NB4 (cell line): ENCODE measurements around the gene PRKCG.
A peak's percentile ranks its signal among the peaks of the same experiment; 100 is the strongest.

ENCODE experiments used
- DNase-seq: peaks from one replicate; pipeline ENCODE4 v3.0.0; 2010; ENCODE audit warnings: low read depth
- H3K4me3 ChIP-seq: one replicate; pipeline ENCODE4 v1.5.1; 2011; ENCODE audit warnings: mild to moderate bottlenecking, low read depth, low read length, moderate library complexity
- CTCF ChIP-seq: IDR thresholded peaks from one replicate; pipeline ENCODE4 v1.5.1; 2012; ENCODE audit warnings: low read depth, low read length
- MAX ChIP-seq: IDR thresholded peaks from 2 replicates; pipeline ENCODE4 v1.6.1; 2011; ENCODE audit warnings: low read depth, low read length
- MYC ChIP-seq: IDR thresholded peaks from 2 replicates; pipeline ENCODE4 v1.6.1; 2011; ENCODE audit warnings: low read depth, low read length
- POLR2A ChIP-seq: IDR thresholded peaks from 2 replicates; pipeline ENCODE4 v1.6.1; 2011; ENCODE audit warnings: mild to moderate bottlenecking; ENCODE audit not compliant: insufficient read length; ENCODE audit errors: extremely low read depth

Gene PRKCG

DNA sequence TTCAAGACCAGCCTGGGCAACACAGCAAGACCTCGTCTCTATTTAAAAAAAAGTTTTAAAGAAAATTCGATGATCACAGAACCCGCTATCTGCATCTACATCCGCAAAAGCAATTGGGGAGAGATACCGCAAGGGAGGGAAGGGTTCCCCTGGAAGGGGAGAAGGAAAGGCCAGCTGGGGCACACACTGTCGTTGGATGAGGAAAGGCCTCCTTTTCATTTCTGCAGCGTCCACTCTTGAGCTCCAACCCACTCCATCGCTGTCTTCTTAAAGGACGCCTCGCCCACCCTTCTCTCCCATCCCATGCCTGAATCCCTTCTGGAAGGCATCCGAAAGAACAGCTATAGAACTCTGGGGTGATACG lies 3.2 kb upstream of the PRKCG start:
- TF ChIP-seq CTCF (no peak), MYC (no peak), POLR2A (no peak), MAX (no peak)
- peak overlapping the region; percentile 27 for H3K4me3 ChIP-seq
- no peak for DNase-seq

DNA sequence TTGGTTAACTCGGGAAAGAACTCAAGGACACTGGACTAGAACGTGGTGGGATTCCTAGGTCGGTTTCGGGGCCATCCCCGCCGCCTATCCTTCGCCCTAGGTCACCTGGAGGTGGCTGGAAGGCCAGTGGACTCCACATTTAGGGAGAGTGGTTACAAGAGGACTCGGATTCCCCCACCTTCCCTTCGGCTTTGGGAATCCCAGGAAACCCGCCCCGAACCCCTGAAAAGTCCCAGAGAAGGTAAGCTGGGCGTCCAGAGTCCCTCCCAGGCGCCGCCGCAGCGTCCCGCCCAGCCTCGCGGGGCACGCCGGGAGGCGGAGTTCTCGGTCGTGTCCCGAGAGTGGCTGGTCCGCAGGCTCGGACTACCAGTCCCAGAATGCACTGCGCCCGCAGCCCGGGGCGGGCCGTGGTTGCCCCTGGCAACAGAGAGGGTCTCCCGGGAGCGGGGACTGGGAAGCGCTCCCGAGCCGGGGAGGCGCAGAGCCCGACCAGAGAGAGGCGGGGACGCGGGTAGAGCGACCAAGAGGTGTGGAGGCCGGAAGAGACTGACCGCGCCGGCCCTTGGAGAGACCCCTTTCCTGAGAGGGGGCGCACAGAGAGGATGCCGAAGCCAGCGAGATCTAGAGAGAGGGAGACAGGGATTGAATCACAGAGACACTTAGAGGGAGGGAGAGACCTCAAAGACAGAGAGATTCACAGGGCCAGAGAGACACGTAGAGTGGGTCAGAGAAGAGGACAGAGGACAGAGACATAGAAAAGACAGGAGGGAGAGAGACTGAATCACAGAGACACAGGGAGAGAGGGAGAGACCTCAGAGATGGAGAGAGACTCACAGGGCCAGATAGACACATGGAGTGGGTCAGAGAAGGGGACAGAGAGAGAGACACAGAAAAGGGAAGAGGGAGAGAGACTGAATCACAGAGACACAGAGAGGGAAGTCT lies 2.6 kb upstream of the PRKCG start:
- TF ChIP-seq POLR2A: no peak
- TF ChIP-seq CTCF: no peak
- no peak for TF ChIP-seq MYC
- TF ChIP-seq MAX: no peak
- peak; percentile 90 for DNase-seq
- H3K4me3 ChIP-seq: peak overlapping the region; percentile 45

- TF ChIP-seq POLR2A: no peak
- TF ChIP-seq MYC: no peak
- TF ChIP-seq CTCF: no peak
- TF ChIP-seq MAX: no peak
- H3K4me3 ChIP-seq: no peak overlapping the region
- DNase-seq: no peak
These were observed 1.1 kb upstream of the PRKCG start for GRCh38 chr19:53880711-53881481.

- TF ChIP-seq POLR2A (no peak), MAX (no peak), CTCF (no peak), MYC (no peak)
- no peak for DNase-seq
- H3K4me3 ChIP-seq: no peak overlapping the region
These were observed 524 bp downstream of the PRKCG start for GRCh38 chr19:53882391-53883050.

DNA sequence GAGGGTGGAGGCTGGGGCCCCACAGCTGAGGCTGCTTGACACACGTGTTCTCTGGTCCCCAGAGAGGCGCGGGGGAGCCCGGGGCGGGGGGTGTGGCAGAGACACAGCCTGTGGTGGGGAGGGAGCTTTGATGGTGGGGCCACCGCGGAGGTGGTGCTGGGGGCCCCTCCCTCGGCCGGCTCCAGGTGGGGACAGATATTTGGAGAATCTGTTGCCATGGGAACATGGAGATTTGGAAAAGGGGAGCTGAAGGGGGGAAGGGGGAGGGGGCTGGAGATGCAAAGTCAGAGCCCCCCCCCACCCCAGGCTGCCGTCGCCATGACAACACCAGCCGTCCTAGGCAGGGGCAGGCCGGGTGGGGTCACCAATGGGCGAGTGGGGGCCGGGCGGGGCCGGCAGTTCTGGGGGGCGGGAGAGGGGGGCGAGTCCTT lies 1.2 kb downstream of the PRKCG start:
- H3K4me3 ChIP-seq: no peak overlapping the region

More for the DNA sequence above, 1.2 kb downstream of the PRKCG start:
- no peak for TF ChIP-seq POLR2A
- no peak for TF ChIP-seq MAX
- no peak for TF ChIP-seq CTCF
- TF ChIP-seq MYC: no peak
- no peak for DNase-seq
